GM10266 (cell line): ENCODE results near the gene RASGRF2.

Experiments
- DNase-seq: peaks from one replicate; pipeline ENCODE4 v3.0.0; 2012; ENCODE audit errors: extremely low spot score
- TF ChIP-seq, protein P1 (sequence below): IDR thresholded peaks from 2 replicates; pipeline ENCODE4 v1.5.1; 2012; ENCODE audit warnings: mild to moderate bottlenecking, low read depth; ENCODE audit not compliant: control insufficient read depth, insufficient read depth; ENCODE audit errors: missing control alignments

The RASGRF2 gene

DNA sequence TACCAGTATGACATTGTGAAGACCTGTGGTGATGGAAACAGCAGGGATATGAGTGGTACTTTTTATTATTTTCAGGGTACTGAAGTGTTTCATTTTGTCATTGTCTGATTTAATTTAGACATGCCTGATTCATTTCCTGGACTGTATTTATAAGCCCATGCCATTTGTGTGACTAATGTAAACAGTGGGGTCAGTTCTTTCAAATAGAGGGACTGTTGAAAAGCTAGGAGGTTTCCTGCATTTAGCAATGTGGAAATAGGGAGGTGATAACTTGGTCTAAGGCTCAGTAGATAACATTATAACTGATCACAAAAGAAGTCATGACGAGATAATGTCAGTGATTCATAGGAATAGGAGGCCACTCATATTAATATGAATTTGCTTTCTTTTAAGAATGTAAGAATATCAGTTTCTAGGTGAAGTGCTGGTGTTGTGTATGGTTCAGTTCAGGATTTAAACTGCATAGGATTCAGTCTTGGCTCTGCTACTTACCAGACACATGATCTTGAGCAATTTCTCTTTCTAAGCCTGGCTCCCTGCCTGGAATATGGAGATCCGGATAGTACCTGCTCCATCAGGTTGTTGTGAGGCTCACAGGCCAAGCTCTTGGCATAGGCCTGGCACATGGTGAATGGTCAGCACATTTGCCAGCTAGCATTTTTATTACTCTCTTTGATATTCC, 7.5 kb downstream of the RASGRF2 start:
- DNase-seq, result no peak
- TF ChIP-seq, protein P1, sequence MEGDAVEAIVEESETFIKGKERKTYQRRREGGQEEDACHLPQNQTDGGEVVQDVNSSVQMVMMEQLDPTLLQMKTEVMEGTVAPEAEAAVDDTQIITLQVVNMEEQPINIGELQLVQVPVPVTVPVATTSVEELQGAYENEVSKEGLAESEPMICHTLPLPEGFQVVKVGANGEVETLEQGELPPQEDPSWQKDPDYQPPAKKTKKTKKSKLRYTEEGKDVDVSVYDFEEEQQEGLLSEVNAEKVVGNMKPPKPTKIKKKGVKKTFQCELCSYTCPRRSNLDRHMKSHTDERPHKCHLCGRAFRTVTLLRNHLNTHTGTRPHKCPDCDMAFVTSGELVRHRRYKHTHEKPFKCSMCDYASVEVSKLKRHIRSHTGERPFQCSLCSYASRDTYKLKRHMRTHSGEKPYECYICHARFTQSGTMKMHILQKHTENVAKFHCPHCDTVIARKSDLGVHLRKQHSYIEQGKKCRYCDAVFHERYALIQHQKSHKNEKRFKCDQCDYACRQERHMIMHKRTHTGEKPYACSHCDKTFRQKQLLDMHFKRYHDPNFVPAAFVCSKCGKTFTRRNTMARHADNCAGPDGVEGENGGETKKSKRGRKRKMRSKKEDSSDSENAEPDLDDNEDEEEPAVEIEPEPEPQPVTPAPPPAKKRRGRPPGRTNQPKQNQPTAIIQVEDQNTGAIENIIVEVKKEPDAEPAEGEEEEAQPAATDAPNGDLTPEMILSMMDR, result no peak

DNA sequence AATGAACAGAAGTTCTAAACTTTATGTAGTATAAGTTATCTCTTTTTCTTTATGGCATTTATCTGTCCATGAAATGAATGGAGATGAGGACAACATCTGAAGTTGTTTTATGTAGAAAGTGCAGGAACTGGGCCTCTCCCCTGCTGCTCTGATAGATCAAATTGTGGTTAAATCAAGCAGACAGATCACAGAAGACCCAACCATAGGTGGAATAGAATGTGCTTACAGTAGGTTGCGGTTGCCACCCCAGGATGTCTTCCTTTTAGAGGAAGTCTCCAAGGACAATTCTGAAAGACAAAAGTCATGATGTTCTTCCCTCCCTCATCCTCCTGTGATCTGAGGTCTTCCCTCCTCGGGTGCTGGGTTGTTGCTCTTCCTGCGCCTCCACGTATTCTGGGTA, 12.9 kb downstream of the RASGRF2 start:
- TF ChIP-seq, protein P1, result no peak
- DNase-seq, result no peak

DNA sequence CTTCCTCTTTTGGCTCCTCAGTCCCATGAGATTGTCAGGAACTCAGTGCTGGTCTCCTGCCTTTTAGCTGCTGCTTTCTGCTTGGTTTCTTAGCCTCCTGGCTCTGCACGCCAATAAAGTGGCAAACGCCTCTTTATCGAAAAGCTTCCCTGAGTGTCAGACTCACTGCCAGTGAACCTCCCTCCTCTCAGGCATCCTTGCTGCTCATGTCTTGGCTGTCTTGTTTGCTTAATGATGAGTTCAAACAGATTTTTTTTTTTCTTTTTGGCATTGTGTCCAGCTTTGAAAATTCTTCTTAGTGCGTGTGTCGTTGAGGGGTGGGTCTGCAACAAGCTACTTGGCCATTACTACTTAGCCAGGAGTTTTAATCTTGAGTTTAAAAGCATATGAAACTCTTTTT, 14.9 kb downstream of the RASGRF2 start:
- TF ChIP-seq, protein P1, result no peak
- no peak for DNase-seq

GRCh38 chr5:80976985-80977384, 16.8 kb downstream of the RASGRF2 start:
- TF ChIP-seq, protein P1, result no peak
- DNase-seq, result no peak

DNA sequence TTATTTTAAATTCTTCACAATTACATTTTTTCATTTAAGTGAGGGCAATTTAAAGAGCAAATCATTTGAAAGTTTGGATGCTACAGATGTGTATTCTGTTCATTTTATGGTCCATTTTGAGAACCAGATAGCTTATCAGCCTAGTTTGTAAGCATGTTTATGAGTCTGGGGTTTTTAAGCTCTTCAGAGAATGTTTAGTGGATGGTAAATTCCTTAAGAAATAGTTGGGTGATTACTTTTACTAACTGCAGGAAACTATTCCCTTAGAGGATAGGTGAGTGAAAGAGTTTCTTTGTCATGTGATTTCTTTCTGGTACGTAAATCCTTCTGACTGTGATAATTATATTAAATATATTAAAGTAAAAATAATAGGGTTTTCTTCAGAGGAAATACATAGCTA, 17.6 kb downstream of the RASGRF2 start:
- DNase-seq, result no peak
- TF ChIP-seq, protein P1, result no peak

DNA sequence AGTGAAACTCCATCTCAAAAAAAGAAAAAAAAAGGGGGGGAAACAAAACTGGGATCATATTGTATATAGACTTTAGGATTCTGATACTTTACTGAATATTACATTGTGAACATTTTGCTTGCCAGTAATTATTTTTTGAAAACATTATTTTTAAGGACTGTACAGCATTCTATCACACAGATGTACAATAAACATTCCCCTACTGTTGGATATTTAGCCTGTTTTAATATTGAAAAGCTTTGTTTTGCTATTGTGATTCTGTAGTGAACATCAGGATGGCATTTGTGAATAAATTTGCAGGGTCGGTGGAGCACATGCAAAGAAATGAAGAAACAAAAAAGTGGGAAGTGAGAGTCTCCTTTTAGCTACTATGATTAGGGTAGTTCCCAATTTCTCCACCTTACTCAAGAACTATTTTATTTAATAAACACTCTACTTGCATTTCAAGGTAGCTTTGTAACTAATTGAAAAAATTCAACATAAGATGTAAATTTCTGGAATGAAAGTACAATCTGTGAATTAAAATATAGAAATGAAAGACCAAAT, 18.7 kb downstream of the RASGRF2 start:
- DNase-seq, result no peak
- TF ChIP-seq, protein P1, result no peak

GRCh38 chr5:80982093-80982492, 21.9 kb downstream of the RASGRF2 start:
- DNase-seq, result no peak
- TF ChIP-seq, protein P1, result no peak
